Karpas-422 (cell line): Measurements from ENCODE around the gene SIAH3. TPM values are rescaled to one million over a fixed set of nuclear protein-coding genes. Genes with fewer than 3 reads are reported as not detected.

Experiments
- DNase-seq: peaks from one replicate; pipeline ENCODE4 v3.0.0-alpha.2; 2015
- H2AFZ ChIP-seq: fragments of 200-600 bp; sonication (generic); 2 replicates; pipeline ENCODE4 v1.6.1; 2014; ENCODE audit warnings: antibody characterized with exemption, low read length, mixed read lengths
- H3K27ac ChIP-seq: fragments of 200-600 bp; sonication (generic); 2 replicates; pipeline ENCODE4 v1.5.1; 2014; ENCODE audit warnings: mild to moderate bottlenecking, low read length, moderate library complexity
- H3K27me3 ChIP-seq: fragments of 200-600 bp; sonication (generic); 2 replicates; pipeline ENCODE4 v1.6.1; 2014; ENCODE audit warnings: low read length, mixed read lengths
- H3K36me3 ChIP-seq: fragments of 200-600 bp; sonication (generic); 2 replicates; pipeline ENCODE4 v1.6.1; 2014; ENCODE audit warnings: low read length, mixed read lengths; ENCODE audit not compliant: insufficient read depth
- H3K4me1 ChIP-seq: fragments of 200-600 bp; sonication (generic); 2 replicates; pipeline ENCODE4 v1.6.1; 2014; ENCODE audit warnings: mild to moderate bottlenecking, low read length, mixed read lengths
- H3K4me2 ChIP-seq: fragments of 200-600 bp; sonication (generic); 2 replicates; pipeline ENCODE4 v1.6.1; 2014; ENCODE audit warnings: low read length, low read depth, mild to moderate bottlenecking; ENCODE audit not compliant: poor library complexity, severe bottlenecking
- H3K4me3 ChIP-seq: fragments of 200-600 bp; sonication (generic); 2 replicates; pipeline ENCODE4 v1.5.1; 2014; ENCODE audit warnings: mild to moderate bottlenecking, antibody characterized with exemption, low read length, mixed read lengths
- H3K79me2 ChIP-seq: fragments of 200-600 bp; sonication (generic); 2 replicates; pipeline ENCODE4 v1.6.1; 2014; ENCODE audit warnings: mild to moderate bottlenecking, low read length, mixed read lengths
- H3K9ac ChIP-seq: fragments of 200-600 bp; sonication (generic); 2 replicates; pipeline ENCODE4 v1.6.0; 2014; ENCODE audit warnings: low read length
- H3K9me2 ChIP-seq: fragments of 200-600 bp; sonication (generic), shearing (Covaris generic); replicated peaks from 2 replicates; pipeline ENCODE4 v1.6.0; 2014; ENCODE audit warnings: mild to moderate bottlenecking, low read length, moderate library complexity; ENCODE audit not compliant: insufficient read depth
- H3K9me3 ChIP-seq: fragments of 300-700, 200-600 bp; sonication (generic); 2 replicates; pipeline ENCODE4 v1.6.1; 2014; ENCODE audit warnings: low read length, mixed read lengths
- H4K20me1 ChIP-seq: fragments of 200-600 bp; sonication (generic); 2 replicates; pipeline ENCODE4 v1.6.1; 2014; ENCODE audit warnings: mild to moderate bottlenecking, antibody characterized with exemption, low read length, low read depth; ENCODE audit not compliant: insufficient read depth
- total RNA-seq: library from RNA; depleted of rRNA; stranded (reverse); fragments of >200 nt; shearing (Covaris generic); gene quantifications from 2 replicates; pipeline ENCODE4 v1.2.3, GENCODE V29; 2014; ENCODE audit warnings: low replicate concordance

Gene SIAH3
- total RNA-seq, 1 experiment from 2014 or later: not detected

DNA sequence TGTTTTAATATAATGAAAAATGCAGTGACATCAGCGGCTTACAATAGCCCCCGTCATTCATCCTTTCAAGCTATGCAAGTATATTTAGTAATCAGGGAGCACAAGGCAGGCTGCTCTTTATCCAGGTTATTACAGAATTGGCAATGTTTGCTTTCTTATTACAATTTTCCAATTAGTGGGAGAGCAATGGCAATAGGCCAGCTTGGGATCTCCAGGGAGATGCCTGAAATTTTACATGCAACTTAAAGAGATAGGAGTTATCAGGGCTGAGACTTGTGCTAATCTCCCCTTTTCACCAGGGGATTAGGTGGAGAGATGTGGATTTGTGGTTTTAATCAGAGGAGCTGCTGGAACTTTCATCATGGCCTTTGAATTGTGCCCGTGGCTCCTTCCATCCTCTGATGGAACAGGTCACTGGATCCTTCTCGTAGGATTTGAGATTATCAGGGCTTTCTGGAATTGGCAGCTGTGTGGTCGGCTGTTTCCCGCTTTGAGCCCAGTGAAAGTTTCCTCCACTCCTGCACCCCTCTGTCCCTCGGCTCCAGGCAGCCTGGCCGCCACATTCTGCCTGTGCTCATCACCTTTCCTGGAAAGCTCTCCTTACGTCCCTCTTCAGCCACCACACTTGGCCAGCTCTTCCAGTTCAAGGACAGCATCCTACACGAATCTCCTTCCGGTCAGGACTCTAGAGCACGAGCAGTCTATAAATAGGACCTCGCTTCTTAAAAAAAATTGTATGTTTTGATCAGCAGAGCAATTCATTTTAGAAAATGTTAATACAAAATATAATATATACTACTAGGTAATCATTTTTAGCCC is 102.4 kb downstream of the SIAH3 start:
- H3K9me3 ChIP-seq: no peaks in the 10 kb centered on the region
- no peak overlapping the region for H3K4me2 ChIP-seq
- no peak for DNase-seq
- H2AFZ ChIP-seq: no peak overlapping the region
- no peaks in the 10 kb centered on the region for H3K9me2 ChIP-seq
- no peaks in the 10 kb centered on the region for H3K79me2 ChIP-seq
- H3K36me3 ChIP-seq: no peaks in the 10 kb centered on the region
- 0 out of 2 replicates have a peak, but pooled peaks cover 3% of the 10 kb centered on the region for H3K27me3 ChIP-seq
- no peak overlapping the region for H3K4me3 ChIP-seq
- H4K20me1 ChIP-seq: no peaks in the 10 kb centered on the region
- H3K4me1 ChIP-seq: peaks cover 6% of the 10 kb centered on the region
- H3K9ac ChIP-seq: no peak overlapping the region
- no peak overlapping the region for H3K27ac ChIP-seq

- Histone ChIP-seq H3K4me2 (no peak overlapping the region), H3K4me1 (no peaks in the 10 kb centered on the region), H3K9me2 (no peaks in the 10 kb centered on the region), H3K4me3 (no peak overlapping the region), H3K79me2 (no peaks in the 10 kb centered on the region), H3K36me3 (no peaks in the 10 kb centered on the region), H2AFZ (no peak overlapping the region), H4K20me1 (no peaks in the 10 kb centered on the region), H3K27ac (no peak overlapping the region), H3K9me3 (no peaks in the 10 kb centered on the region), H3K9ac (no peak overlapping the region), H3K27me3 (0 out of 2 replicates have a peak, but pooled peaks cover 3% of the 10 kb centered on the region)
- DNase-seq: no peak
Measured at GRCh38 chr13:45747071-45747470, 104.5 kb downstream of the SIAH3 start.

DNA sequence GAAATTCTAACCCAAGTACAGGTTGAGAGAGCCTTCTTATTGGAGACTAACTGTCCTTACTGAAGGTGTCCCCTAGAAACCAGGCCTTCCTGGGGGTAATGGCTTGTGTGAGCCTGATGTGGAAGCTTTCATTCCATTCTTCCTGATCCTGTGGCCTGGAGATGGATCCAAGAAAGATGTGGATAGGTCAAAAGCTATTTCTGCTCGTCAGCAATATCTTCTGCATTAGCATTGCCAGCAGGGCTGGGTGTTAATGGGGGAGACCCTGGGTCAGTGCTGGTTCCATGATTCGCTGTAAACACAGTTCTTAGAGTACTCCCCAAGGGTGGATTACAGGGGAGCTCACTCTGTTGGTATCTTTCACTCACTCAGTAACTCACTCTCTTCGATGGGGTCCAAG is 106.6 kb downstream of the SIAH3 start:
- no peaks in the 10 kb centered on the region for H3K9me2 ChIP-seq
- H3K79me2 ChIP-seq: no peaks in the 10 kb centered on the region
- no peak overlapping the region for H2AFZ ChIP-seq
- 0 out of 2 replicates have a peak, but pooled peaks cover 2% of the 10 kb centered on the region for H3K27me3 ChIP-seq
- H3K9me3 ChIP-seq: no peaks in the 10 kb centered on the region
- no peak overlapping the region for H3K27ac ChIP-seq
- no peak for DNase-seq
- H3K4me2 ChIP-seq: no peak overlapping the region
- no peaks in the 10 kb centered on the region for H3K4me1 ChIP-seq
- no peak overlapping the region for H3K9ac ChIP-seq
- H3K4me3 ChIP-seq: no peak overlapping the region
- H3K36me3 ChIP-seq: no peaks in the 10 kb centered on the region
- no peaks in the 10 kb centered on the region for H4K20me1 ChIP-seq

DNA sequence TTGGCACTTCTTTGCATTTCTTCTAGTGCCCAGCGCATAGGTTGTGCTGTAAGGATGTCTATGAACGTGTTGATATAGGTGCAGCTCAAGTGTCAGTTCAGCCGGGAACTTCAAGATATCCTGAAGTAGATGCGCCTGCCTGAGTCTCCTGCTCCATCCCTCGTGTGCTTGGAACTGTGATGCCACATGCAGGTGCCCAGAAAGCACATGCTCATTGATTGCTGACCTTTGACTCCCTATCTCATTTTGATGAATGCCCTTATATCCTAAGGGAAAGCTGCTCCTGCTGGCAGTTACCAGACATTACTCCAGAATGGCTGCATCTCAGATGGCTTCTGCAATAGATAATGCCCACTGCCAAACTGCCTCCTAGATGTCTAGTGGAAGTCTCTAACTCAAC is 108.6 kb downstream of the SIAH3 start:
- H3K27ac ChIP-seq: no peak overlapping the region
- DNase-seq: no peak
- H3K4me3 ChIP-seq: no peak overlapping the region
- no peaks in the 10 kb centered on the region for H3K36me3 ChIP-seq
- no peaks in the 10 kb centered on the region for H3K9me2 ChIP-seq
- H3K79me2 ChIP-seq: no peaks in the 10 kb centered on the region
- no peaks in the 10 kb centered on the region for H3K9me3 ChIP-seq
- H2AFZ ChIP-seq: no peak overlapping the region
- H3K27me3 ChIP-seq: no peaks in the 10 kb centered on the region
- no peak overlapping the region for H3K9ac ChIP-seq
- no peaks in the 10 kb centered on the region for H3K4me1 ChIP-seq
- no peak overlapping the region for H3K4me2 ChIP-seq
- no peaks in the 10 kb centered on the region for H4K20me1 ChIP-seq

GRCh38 chr13:45737571-45738017 is 114.0 kb downstream of the SIAH3 start:
- H3K9me3 ChIP-seq: no peaks in the 10 kb centered on the region
- no peak overlapping the region for H3K9ac ChIP-seq
- H3K9me2 ChIP-seq: no peaks in the 10 kb centered on the region
- no peaks in the 10 kb centered on the region for H4K20me1 ChIP-seq
- H3K27me3 ChIP-seq: no peaks in the 10 kb centered on the region
- H3K4me3 ChIP-seq: no peak overlapping the region
- no peak overlapping the region for H3K4me2 ChIP-seq
- peak; percentile 57 for DNase-seq
- no peak overlapping the region for H2AFZ ChIP-seq
- no peaks in the 10 kb centered on the region for H3K36me3 ChIP-seq
- H3K27ac ChIP-seq: no peak overlapping the region
- no peaks in the 10 kb centered on the region for H3K79me2 ChIP-seq
- H3K4me1 ChIP-seq: no peaks in the 10 kb centered on the region

- Histone ChIP-seq H3K4me2 (no peak overlapping the region), H3K79me2 (no peaks in the 10 kb centered on the region)
- no peak for DNase-seq
Measured at GRCh38 chr13:45733361-45733760, 118.2 kb downstream of the SIAH3 start.

DNA sequence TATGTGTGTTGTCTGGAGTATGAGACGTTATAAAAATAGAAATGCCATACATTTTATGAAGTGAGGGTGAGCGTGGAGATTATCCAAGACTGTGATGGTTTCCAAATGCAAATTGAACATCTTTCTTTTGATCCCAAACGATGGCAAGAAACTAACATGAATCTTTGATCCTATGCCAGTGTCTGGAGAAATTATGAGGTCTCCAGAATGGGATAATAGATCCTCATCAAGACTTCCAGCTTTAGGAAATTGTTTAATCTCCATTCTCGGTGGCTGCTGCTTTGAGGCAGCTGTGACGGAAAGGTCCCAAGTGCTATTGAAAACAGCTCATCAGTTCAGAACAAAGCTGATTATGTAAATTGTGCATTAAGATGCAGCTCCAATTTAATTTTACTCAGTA is 118.6 kb downstream of the SIAH3 start:
- H3K27ac ChIP-seq: no peak overlapping the region
- no peak overlapping the region for H3K4me2 ChIP-seq
- no peak overlapping the region for H3K4me3 ChIP-seq
- H3K36me3 ChIP-seq: no peaks in the 10 kb centered on the region
- no peaks in the 10 kb centered on the region for H3K9me3 ChIP-seq
- no peaks in the 10 kb centered on the region for H3K9me2 ChIP-seq
- no peak for DNase-seq
- H3K4me1 ChIP-seq: no peaks in the 10 kb centered on the region
- no peak overlapping the region for H2AFZ ChIP-seq
- no peaks in the 10 kb centered on the region for H3K27me3 ChIP-seq
- no peak overlapping the region for H3K9ac ChIP-seq
- no peaks in the 10 kb centered on the region for H4K20me1 ChIP-seq
- no peaks in the 10 kb centered on the region for H3K79me2 ChIP-seq

More at GRCh38 chr13:45733361-45733760, 118.2 kb downstream of the SIAH3 start:
- Histone ChIP-seq H3K4me1 (no peaks in the 10 kb centered on the region), H2AFZ (no peak overlapping the region), H4K20me1 (no peaks in the 10 kb centered on the region), H3K9ac (no peak overlapping the region), H3K9me2 (no peaks in the 10 kb centered on the region), H3K9me3 (no peaks in the 10 kb centered on the region), H3K27ac (no peak overlapping the region), H3K4me3 (no peak overlapping the region), H3K36me3 (no peaks in the 10 kb centered on the region), H3K27me3 (no peaks in the 10 kb centered on the region)

GRCh38 chr13:45731455-45731854 is 120.1 kb downstream of the SIAH3 start:
- Histone ChIP-seq H3K27me3 (no peaks in the 10 kb centered on the region), H3K4me3 (no peak overlapping the region), H4K20me1 (no peaks in the 10 kb centered on the region), H3K4me1 (no peaks in the 10 kb centered on the region), H3K9ac (no peak overlapping the region), H2AFZ (no peak overlapping the region), H3K27ac (no peak overlapping the region), H3K36me3 (no peaks in the 10 kb centered on the region), H3K4me2 (no peak overlapping the region), H3K9me3 (no peaks in the 10 kb centered on the region), H3K9me2 (no peaks in the 10 kb centered on the region), H3K79me2 (no peaks in the 10 kb centered on the region)
- DNase-seq: no peak
